SH-SY5Y (cell line): ENCODE measurements around the gene BRCA1.

Experiments used
- GATA2 ChIP-seq: IDR thresholded peaks from 2 replicates; pipeline ENCODE4 v1.6.1; 2011; ENCODE audit warnings: mild to moderate bottlenecking, low read depth, low read length
- GATA3 ChIP-seq: IDR thresholded peaks from 2 replicates; pipeline ENCODE4 v1.6.1; 2011; ENCODE audit warnings: low read depth, mild to moderate bottlenecking, low read length, moderate library complexity

DNA sequence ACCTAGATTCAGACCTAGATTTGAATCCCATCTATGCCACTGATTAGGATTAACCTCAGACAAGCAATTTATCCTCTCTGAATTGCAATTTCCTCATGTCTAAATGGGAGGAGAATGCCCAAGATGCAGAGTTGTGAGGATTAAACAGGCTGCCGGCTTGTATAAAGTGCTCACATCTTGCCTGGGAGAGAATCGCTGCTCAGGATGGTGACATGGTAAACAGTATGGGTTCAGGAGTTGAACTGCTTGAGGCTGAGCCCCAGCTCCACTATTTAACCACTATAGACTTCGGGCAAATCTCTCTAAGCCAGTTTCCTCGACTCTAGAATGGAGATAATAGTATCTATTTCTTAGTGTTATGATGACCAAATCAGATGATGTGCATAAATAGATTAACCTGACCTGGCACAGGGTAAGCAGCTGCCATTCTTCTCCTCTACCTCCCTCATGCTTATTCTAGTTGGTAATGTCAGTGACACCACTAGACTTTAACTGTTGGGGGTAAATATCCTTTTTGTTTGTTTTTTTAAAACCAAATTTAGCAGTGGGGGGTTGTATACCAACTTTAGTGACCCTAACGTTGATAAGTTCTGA is 127.7 kb downstream of the BRCA1 start:
- TF ChIP-seq GATA2 = no peak
- TF ChIP-seq GATA3 = no peak
